GM06990 (cell line): ENCODE measurements around the gene JAKMIP1.

Experiments
- DNase-seq: peaks from one replicate; pipeline ENCODE4 v3.0.0-alpha.2; 2011; ENCODE audit not compliant: insufficient read length; ENCODE audit errors: extremely low read depth
- H3K27me3 ChIP-seq: replicated peaks from 2 replicates; pipeline ENCODE4 v1.6.0; 2011; ENCODE audit warnings: low read length; ENCODE audit not compliant: control insufficient read depth, insufficient read depth
- H3K36me3 ChIP-seq: 2 replicates; pipeline ENCODE4 v1.5.1; 2011; ENCODE audit warnings: low read length; ENCODE audit not compliant: control insufficient read depth, insufficient read depth
- H3K4me3 ChIP-seq: replicated peaks from 2 replicates; pipeline ENCODE4 v1.5.1; 2011; ENCODE audit warnings: low read depth, mild to moderate bottlenecking, control low read depth, low read length
- CTCF ChIP-seq: IDR thresholded peaks from 2 replicates; pipeline ENCODE4 v1.5.1; 2011; ENCODE audit warnings: low read length, control low read depth, mild to moderate bottlenecking, inconsistent platforms; ENCODE audit not compliant: insufficient read depth, poor library complexity, severe bottlenecking

JAKMIP1 gene

GRCh38 chr4:6046526-6047129, 153.7 kb downstream of the JAKMIP1 start:
- Histone ChIP-seq H3K36me3 (no peaks in the 10 kb centered on the region), H3K4me3 (no peak overlapping the region), H3K27me3 (no peaks in the 10 kb centered on the region; the same call in none of the 2 replicates)
- TF ChIP-seq CTCF, result no peak
- DNase-seq, result no peak

- H3K4me3 ChIP-seq, result no peak overlapping the region
- H3K36me3 ChIP-seq, result no peaks in the 10 kb centered on the region
- peaks cover 3% of the 10 kb centered on the region for H3K27me3 ChIP-seq
- no peak for TF ChIP-seq CTCF
- no peak for DNase-seq
Measured at GRCh38 chr4:6044805-6045204, 155.5 kb downstream of the JAKMIP1 start.

GRCh38 chr4:6044276-6044675, 156.1 kb downstream of the JAKMIP1 start:
- Histone ChIP-seq H3K4me3 (no peak overlapping the region), H3K27me3 (peaks cover 3% of the 10 kb centered on the region), H3K36me3 (no peaks in the 10 kb centered on the region)
- no peak for TF ChIP-seq CTCF
- DNase-seq, result no peak

GRCh38 chr4:6043843-6044242, 156.5 kb downstream of the JAKMIP1 start:
- Histone ChIP-seq H3K36me3 (no peaks in the 10 kb centered on the region), H3K27me3 (peaks cover 3% of the 10 kb centered on the region), H3K4me3 (no peak overlapping the region)
- DNase-seq, result no peak
- no peak for TF ChIP-seq CTCF

GRCh38 chr4:6043188-6043587, 157.2 kb downstream of the JAKMIP1 start:
- Histone ChIP-seq H3K27me3 (peaks cover 3% of the 10 kb centered on the region), H3K36me3 (no peaks in the 10 kb centered on the region), H3K4me3 (no peak overlapping the region)
- no peak for DNase-seq
- no peak for TF ChIP-seq CTCF
